ENCODE data around the gene RPH3AL.
"Not testable (repeated sequence)": the region's sequence is repeated elsewhere in the genome, so short reads cannot be mapped to it uniquely, and the experiment has no call there.

Gene RPH3AL

GRCh38 chr17:216625-217024 lies 136.0 kb downstream of the RPH3AL start:
- no peak for DNase-seq

- DNase-seq = not testable (repeated sequence)
These were observed 136.8 kb downstream of the RPH3AL start for GRCh38 chr17:215563-216478.

GRCh38 chr17:214881-215331 lies 137.7 kb downstream of the RPH3AL start:
- no peak for DNase-seq

GRCh38 chr17:213286-214105 lies 139.1 kb downstream of the RPH3AL start:
- no peak for DNase-seq

- DNase-seq = no peak
These were observed 142.2 kb downstream of the RPH3AL start for GRCh38 chr17:210402-210801.

- DNase-seq = peak; percentile 5
These were observed 144.2 kb downstream of the RPH3AL start for GRCh38 chr17:208429-208828.

- DNase-seq = peak; percentile 0
These were observed 144.8 kb downstream of the RPH3AL start for GRCh38 chr17:207775-208174.

- peak; percentile 2 for DNase-seq
These were observed 145.6 kb downstream of the RPH3AL start for GRCh38 chr17:206941-207560.

GRCh38 chr17:206484-206883 lies 146.1 kb downstream of the RPH3AL start:
- not testable (repeated sequence) for DNase-seq

- DNase-seq = peak; percentile 1
These were observed 146.8 kb downstream of the RPH3AL start for GRCh38 chr17:205817-206216.

- peak; percentile 6 for DNase-seq
These were observed 147.4 kb downstream of the RPH3AL start for GRCh38 chr17:205148-205669.

- DNase-seq = peak; percentile 2
These were observed 148.0 kb downstream of the RPH3AL start for GRCh38 chr17:204427-205147.

GRCh38 chr17:202501-202951 lies 150.1 kb downstream of the RPH3AL start:
- peak; percentile 8 for DNase-seq

GRCh38 chr17:201736-202135 lies 150.9 kb downstream of the RPH3AL start:
- peak; percentile 5 for DNase-seq

GRCh38 chr17:201257-201656 lies 151.3 kb downstream of the RPH3AL start:
- not testable (repeated sequence) for DNase-seq

- peak; percentile 4 for DNase-seq
These were observed 152.0 kb downstream of the RPH3AL start for GRCh38 chr17:200586-200985.

- DNase-seq = peak; percentile 7
These were observed 152.6 kb downstream of the RPH3AL start for GRCh38 chr17:199806-200545.

GRCh38 chr17:199191-199604 lies 153.4 kb downstream of the RPH3AL start:
- DNase-seq = peak; percentile 2

- peak; percentile 9 for DNase-seq
These were observed 154.4 kb downstream of the RPH3AL start for GRCh38 chr17:198225-198624.

- DNase-seq = no peak
These were observed 155.3 kb downstream of the RPH3AL start for GRCh38 chr17:197352-197751.
